Stimulated activated CD4-positive, alpha-beta T cell treated with anti-CD3 and anti-CD28 coated beads, Interleukin-12 subunit alpha, Interleukin-12 subunit beta, amount 100 ng/mL, for 48 hours (primary cell): ENCODE measurements around the gene KSR1.

Experiments used
- DNase-seq, 3 donors: peaks; one replicate each; pipeline ENCODE4 v3.0.0-alpha.2; 2020; ENCODE audit warnings: low read depth in 2 of 3, low spot score in 1 of 3

Gene KSR1

GRCh38 chr17:27547301-27547683 lies 91.0 kb downstream of the KSR1 start:
- DNase-seq, result no peak

DNA sequence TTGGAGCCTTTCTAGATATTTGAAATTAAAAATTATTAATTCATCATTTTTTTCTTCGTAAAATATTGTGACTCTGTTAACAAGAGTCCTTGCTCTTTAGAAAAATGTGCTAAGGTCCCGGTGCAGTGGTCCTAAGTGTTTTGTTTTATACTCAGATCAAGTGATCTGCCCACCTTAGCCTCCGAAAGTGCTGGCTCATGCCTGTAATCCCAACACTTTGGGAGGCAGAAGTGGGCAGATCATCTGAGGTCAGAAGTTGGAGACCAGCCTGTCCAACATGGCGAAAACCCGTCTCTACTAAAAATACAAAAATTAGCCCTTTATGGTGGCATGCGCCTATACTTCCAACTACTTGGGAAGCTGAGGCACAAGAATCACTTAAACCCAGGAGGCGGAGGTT lies 92.1 kb downstream of the KSR1 start:
- DNase-seq, result no peak

- DNase-seq, result no peak
Observed at GRCh38 chr17:27549251-27549893, 93.1 kb downstream of the KSR1 start.

DNA sequence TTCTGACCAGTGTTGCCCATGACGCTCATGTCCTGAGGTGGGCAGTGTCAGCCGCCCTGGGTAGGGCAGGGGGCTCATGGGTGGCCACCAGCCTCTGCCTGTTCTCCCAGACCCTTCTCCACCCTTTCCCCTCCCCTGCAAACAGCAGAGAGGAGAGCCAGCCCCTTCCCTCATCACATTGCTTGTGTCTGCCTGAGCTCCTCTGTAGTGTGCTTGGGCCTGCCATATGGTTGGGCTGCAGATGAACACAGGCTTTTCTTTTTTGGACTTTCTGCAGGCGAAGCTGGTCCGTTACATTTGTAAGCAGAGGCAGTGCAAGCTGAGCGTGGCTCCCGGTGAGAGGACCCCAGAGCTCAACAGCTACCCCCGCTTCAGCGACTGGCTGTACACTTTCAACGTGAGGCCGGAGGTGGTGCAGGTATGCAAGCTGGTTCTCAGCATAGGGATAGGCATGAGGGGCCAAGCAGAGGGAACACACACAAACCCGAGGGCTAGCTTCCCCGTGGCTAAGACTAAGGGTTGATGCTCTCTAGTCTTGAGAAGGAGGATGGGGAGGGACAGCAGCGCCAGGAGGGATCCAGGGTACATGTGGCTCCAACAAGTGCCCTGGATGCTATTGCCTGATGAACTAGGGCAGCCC lies 94.2 kb downstream of the KSR1 start:
- no peak for DNase-seq

GRCh38 chr17:27550974-27551505 lies 94.8 kb downstream of the KSR1 start:
- DNase-seq, result no peak

- DNase-seq, result no peak
Observed at GRCh38 chr17:27551701-27552248, 95.5 kb downstream of the KSR1 start.

GRCh38 chr17:27552276-27552732 lies 96.1 kb downstream of the KSR1 start:
- DNase-seq, result no peak

- DNase-seq, result no peak
Observed at GRCh38 chr17:27553019-27553511, 96.8 kb downstream of the KSR1 start.

- DNase-seq, result no peak
Observed at GRCh38 chr17:27554152-27554551, 97.9 kb downstream of the KSR1 start.

GRCh38 chr17:27554911-27555310 lies 98.7 kb downstream of the KSR1 start:
- no peak for DNase-seq

GRCh38 chr17:27555339-27555738 lies 99.1 kb downstream of the KSR1 start:
- DNase-seq, result no peak

GRCh38 chr17:27558341-27558740 lies 102.1 kb downstream of the KSR1 start:
- no peak for DNase-seq

- DNase-seq, result no peak
Observed at GRCh38 chr17:27558842-27559505, 102.7 kb downstream of the KSR1 start.

DNA sequence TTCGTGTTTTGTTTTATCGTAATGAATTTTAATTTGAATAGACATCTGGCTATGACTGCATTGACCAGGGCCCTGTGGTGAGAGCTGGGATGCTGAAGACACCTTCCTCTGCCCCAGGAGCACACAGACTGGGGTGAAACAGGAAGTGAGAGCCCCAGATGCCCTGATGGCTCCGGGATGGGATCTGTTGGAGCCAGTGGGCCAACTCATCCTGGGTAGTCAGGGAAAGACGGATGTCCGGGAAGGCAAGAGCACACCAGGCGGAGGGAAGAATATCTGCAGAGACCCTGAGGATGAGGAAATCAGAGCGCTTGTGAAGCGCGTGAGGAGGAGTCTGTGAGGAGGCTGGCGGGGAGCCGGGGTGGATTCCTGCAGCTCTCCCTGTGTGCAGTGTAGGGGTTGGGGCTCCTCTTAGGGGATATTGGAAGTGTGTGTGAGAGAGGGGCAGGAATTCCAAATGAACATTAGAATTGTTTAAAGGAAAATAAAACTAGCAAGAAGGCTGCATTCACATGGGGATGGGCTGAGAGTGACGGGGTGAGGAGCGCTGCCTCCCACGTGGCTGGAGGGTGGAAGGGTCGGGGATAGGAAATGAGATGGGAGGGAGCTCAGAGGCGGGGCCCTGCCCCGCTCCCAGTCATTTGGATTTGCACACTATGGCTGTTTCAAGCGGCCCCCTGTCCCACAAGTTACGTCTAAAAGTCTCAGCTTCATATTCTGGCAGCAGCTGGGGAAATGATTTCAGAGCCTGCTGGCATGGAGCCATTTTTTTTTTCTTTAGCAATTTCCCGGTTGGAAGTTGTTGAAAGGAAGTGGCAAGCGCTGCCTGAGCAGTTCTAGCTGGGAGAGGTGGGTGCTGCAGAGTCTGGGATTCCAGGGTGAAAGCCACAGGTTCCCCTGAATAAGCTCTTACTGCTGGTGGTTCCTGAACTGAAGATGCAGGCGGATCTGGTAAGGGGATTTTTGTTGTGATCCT lies 103.5 kb downstream of the KSR1 start:
- DNase-seq, result no peak

- no peak for DNase-seq
Observed at GRCh38 chr17:27560668-27561067, 104.4 kb downstream of the KSR1 start.

- no peak for DNase-seq
Observed at GRCh38 chr17:27562777-27563455, 106.7 kb downstream of the KSR1 start.

GRCh38 chr17:27563532-27563931 lies 107.3 kb downstream of the KSR1 start:
- DNase-seq, result no peak

- no peak for DNase-seq
Observed at GRCh38 chr17:27564463-27564862, 108.2 kb downstream of the KSR1 start.

- DNase-seq, result peak; percentile 34 to 55 (median 42)
Observed at GRCh38 chr17:27565874-27566670, 109.8 kb downstream of the KSR1 start.
